HepG2 (cell line): ENCODE data around the gene C20orf96. TPM values are rescaled to one million over a fixed set of nuclear protein-coding genes. Genes with fewer than 3 reads are reported as not detected.

Experiments used
- AGO2 ChIP-seq: fragments of 200-400 bp; formaldehyde crosslinking; optimal IDR thresholded peaks from 2 replicates; pipeline ENCODE3; 2017; ENCODE audit warnings: mild to moderate bottlenecking, low read depth, low read length, moderate library complexity
- BHLHE40 ChIP-seq: IDR thresholded peaks from 2 replicates; pipeline ENCODE4 v1.6.1; 2011; ENCODE audit warnings: low read length, improper control_type of control experiment
- BORCS8-MEF2B ChIP-seq: sonication (generic); formaldehyde crosslinking; IDR thresholded peaks from 2 replicates; pipeline ENCODE4 v1.8.0; 2022; ENCODE audit warnings: mild to moderate bottlenecking, missing genetic modification reagents
- CAMTA2 ChIP-seq: sonication (generic); formaldehyde crosslinking; IDR thresholded peaks from 2 replicates; pipeline ENCODE4 v1.4.0; 2020; ENCODE audit warnings: mild to moderate bottlenecking, missing genetic modification reagents, borderline replicate concordance
- CCDC6 ChIP-seq: sonication (generic); formaldehyde crosslinking; IDR thresholded peaks from 2 replicates; pipeline ENCODE4 v1.8.1; 2022; ENCODE audit warnings: mild to moderate bottlenecking, missing genetic modification reagents, moderate library complexity
- CEBPG ChIP-seq: IDR thresholded peaks from 2 replicates; pipeline ENCODE4 v1.6.1; 2016
- CENPBD1 ChIP-seq: sonication (generic); formaldehyde crosslinking; IDR thresholded peaks from 2 replicates; pipeline ENCODE4 v1.8.0; 2022; ENCODE audit warnings: missing genetic modification reagents, low read depth, mild to moderate bottlenecking, borderline replicate concordance
- ELF3 ChIP-seq: IDR thresholded peaks from 2 replicates; pipeline ENCODE4 v1.6.1; 2016; ENCODE audit warnings: missing genetic modification reagents, missing compliant biosample characterization
- MXI1 ChIP-seq: IDR thresholded peaks from 3 replicates; pipeline ENCODE4 v1.6.1; 2012; ENCODE audit warnings: low read depth, low read length, inconsistent platforms, borderline replicate concordance
- NFKB2 ChIP-seq: sonication (generic); formaldehyde crosslinking; IDR thresholded peaks from 2 replicates; pipeline ENCODE4 v1.4.0; 2020; ENCODE audit warnings: missing genetic modification reagents, borderline replicate concordance
- RFXAP ChIP-seq: sonication (generic); formaldehyde crosslinking; IDR thresholded peaks from 2 replicates; pipeline ENCODE4 v1.4.0; 2020; ENCODE audit warnings: missing genetic modification reagents, borderline replicate concordance
- RORA ChIP-seq: sonication (generic); formaldehyde crosslinking; IDR thresholded peaks from 2 replicates; pipeline ENCODE4 v1.5.0; 2020; ENCODE audit warnings: mild to moderate bottlenecking, missing genetic modification reagents, moderate library complexity
- TIGD3 ChIP-seq: sonication (generic); formaldehyde crosslinking; IDR thresholded peaks from 2 replicates; pipeline ENCODE4 v1.5.1; 2020; ENCODE audit warnings: mild to moderate bottlenecking, missing genetic modification reagents, borderline replicate concordance
- ZNF18 ChIP-seq: sonication (generic); formaldehyde crosslinking; IDR thresholded peaks from 2 replicates; pipeline ENCODE4 v1.8.0; 2022; ENCODE audit warnings: mild to moderate bottlenecking, missing genetic modification reagents; ENCODE audit not compliant: insufficient replicate concordance
- ZNF317 ChIP-seq: sonication (generic); formaldehyde crosslinking; IDR thresholded peaks from 2 replicates; pipeline ENCODE4 v1.5.0; 2020; ENCODE audit warnings: mild to moderate bottlenecking, missing genetic modification reagents
- ZNF646 ChIP-seq: sonication (generic); formaldehyde crosslinking; IDR thresholded peaks from 2 replicates; pipeline ENCODE4 v1.9.0; 2021; ENCODE audit warnings: mild to moderate bottlenecking, missing genetic modification reagents
- ZNF724P ChIP-seq: sonication (generic); formaldehyde crosslinking; IDR thresholded peaks from 2 replicates; pipeline ENCODE4 v1.8.0; 2022; ENCODE audit warnings: missing genetic modification reagents, borderline replicate concordance
- ZNF747 ChIP-seq: sonication (generic); formaldehyde crosslinking; IDR thresholded peaks from 2 replicates; pipeline ENCODE4 v1.8.1; 2023; ENCODE audit warnings: missing genetic modification reagents, mild to moderate bottlenecking, borderline replicate concordance
- ZNF773 ChIP-seq: sonication (generic); formaldehyde crosslinking; IDR thresholded peaks from 2 replicates; pipeline ENCODE4 v1.4.0; 2020; ENCODE audit warnings: missing genetic modification reagents, borderline replicate concordance
- polyA plus RNA-seq, 8 experiments: library from polyadenylated mRNA; depleted of rRNA in 3 of 8; stranded (reverse) in 7 of 8; unstranded in 1 of 8; fragments of >200 nt; fragmentation: Illumina TruSeq in 4 of 8; extraction: Trizol in 4 of 8; gene quantifications; 2 replicates each; pipeline versions ENCODE4 v1.2.1 to v1.2.3, GENCODE V29; 2011 to 2016; ENCODE audit warnings: low read depth in 4 of 8, missing spikeins in 1 of 8, mixed read lengths in 1 of 8; ENCODE audit not compliant: insufficient read depth in 1 of 8
- total RNA-seq, 5 experiments: library from RNA; depleted of rRNA; stranded (reverse); fragments of >200 nt; fragmentation: Illumina TruSeq; extraction: Trizol; gene quantifications; 2 replicates each; pipeline ENCODE4 v1.2.3, GENCODE V29; 2016; ENCODE audit warnings: low read depth in 1 of 5

The C20orf96 gene
- total and polyA plus RNA-seq, 2 of the 13 experiments (the other 11 are each of a cell fraction or from before 2014, with no cell fraction given), result 3.8 to 20.6 TPM

- TF ChIP-seq RFXAP (CRISPR knock-in tag) (no peak; the same call in 1 of the 2 replicates), AGO2 (peak; percentile 95), TIGD3 (CRISPR knock-in tag) (0 out of 2 replicates have a peak, but pooled peaks have one; percentile 50), BHLHE40 (peak; percentile 77), ZNF747 (CRISPR knock-in tag) (no peak), CENPBD1 (CRISPR knock-in tag) (no peak), ZNF18 (CRISPR knock-in tag) (peak; percentile 42), ZNF646 (CRISPR knock-in tag) (no peak), ZNF317 (CRISPR knock-in tag) (peak; percentile 48; the same call in 1 of the 2 replicates), NFKB2 (CRISPR knock-in tag) (no peak; the same call in 1 of the 2 replicates), ZNF773 (no peak), BORCS8-MEF2B (CRISPR knock-in tag) (peak; percentile 46; the same call in 1 of the 2 replicates), CAMTA2 (0 out of 2 replicates have a peak, but pooled peaks have one; percentile 59), MXI1 (peak; percentile 96), CCDC6 (CRISPR knock-in tag) (0 out of 2 replicates have a peak, but pooled peaks have one; percentile 78), CEBPG (CRISPR knock-in tag) (no peak), RORA (CRISPR knock-in tag) (no peak), ELF3 (no peak), ZNF724P (CRISPR knock-in tag) (no peak; the same call in 1 of the 2 replicates)
Observed at GRCh38 chr20:327186-328026, 36.9 kb upstream of the C20orf96 start (continued).
